ENCODE results near the gene EFCAB3.
"Not testable (repeated sequence)": the region's sequence is repeated elsewhere in the genome, so short reads cannot be mapped to it uniquely, and the experiment has no call there.

The EFCAB3 gene
- total RNA-seq, result 0 to 0.04 reads per million in 2 donors

DNA sequence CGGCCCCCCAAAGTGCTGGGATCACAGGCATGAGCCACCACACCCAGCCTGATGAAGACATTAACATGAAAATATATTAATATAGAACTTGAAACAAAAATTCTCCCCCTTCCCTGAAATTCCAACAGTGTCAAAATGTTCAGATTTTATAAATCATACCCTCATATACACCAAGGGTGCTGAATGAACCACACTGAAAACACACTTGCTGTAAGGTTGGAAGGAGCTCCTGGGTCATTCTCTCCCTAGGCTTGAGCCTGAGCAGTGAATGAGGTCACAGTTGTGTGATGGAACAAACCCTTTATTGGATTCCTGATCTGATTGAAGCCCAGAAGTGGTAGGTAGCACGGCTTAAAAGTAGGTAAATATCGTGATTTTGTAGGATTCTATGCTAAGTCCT is at the start of gene EFCAB3:
EFCAB3 (plus strand) TSS at position 301 of the 400 bp plus-strand sequence. CDS start 2,427 bp downstream, outside the sequence.
- DNase-seq, result no peak

- no peak for DNase-seq
Observed at GRCh38 chr17:62336527-62336926, 43.8 kb upstream of the EFCAB3 start.

DNA sequence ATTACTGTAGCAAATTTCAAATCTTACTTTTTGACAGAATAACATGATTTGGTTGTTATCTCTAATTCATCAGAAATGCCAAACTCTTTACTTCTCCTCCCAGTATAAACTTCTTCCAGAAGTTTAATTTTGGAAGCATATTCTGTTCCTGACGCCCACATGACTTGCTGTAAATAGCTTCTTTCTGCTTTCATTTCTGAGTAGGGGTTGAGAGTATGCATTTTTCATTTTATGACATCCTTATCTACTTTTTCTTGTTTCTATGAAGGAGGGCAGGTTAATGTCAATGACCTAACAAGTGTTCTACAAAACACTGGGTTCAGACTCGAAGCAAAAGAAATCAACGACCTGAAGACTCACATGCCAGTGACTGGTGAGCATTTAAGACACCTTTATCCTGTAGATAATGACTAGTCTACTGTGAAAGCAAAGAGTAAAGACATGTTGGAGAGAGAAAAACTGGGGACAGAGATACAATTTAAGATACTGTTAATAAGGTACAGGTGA is 36.5 kb upstream of the EFCAB3 start:
- DNase-seq, result no peak

DNA sequence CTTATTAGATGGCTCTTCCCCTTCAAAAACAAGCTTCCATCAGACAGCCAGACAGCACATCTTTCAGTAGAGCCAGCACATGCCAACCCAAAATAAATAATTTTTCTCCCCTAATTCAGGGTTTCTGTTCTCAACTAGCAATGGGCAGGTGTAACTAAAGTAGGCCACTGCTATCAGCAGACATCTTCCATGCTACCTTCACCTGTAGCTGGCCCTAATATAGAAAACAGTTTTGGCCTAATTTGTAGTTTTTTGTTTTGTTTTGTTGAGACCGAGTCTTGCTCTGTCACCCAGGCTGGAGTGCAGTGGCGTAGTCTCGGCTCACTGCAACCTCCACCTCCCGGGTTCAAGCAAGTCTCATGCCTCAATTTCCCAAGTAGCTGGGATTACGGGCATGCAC is 29.2 kb upstream of the EFCAB3 start:
- no peak for DNase-seq

DNA sequence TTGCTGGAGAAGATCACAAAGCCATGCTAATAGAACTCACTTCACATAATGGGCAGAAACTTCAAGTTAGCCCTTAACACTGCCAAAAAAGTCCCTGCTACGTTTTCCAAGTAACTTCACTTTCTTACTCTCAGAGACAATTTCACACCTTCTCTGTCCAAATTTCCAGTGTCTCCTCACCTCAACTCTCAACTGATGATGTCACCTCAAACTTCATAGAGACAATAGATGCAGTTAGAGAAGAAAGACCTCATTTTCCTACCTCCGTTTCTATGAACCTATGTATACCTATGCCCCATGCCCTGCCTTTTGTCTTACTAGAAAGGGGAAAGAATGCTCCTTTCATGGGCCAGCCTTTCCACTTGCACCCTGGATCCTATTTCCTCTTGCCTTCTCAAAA is 14.2 kb upstream of the EFCAB3 start:
- DNase-seq, result no peak

DNA sequence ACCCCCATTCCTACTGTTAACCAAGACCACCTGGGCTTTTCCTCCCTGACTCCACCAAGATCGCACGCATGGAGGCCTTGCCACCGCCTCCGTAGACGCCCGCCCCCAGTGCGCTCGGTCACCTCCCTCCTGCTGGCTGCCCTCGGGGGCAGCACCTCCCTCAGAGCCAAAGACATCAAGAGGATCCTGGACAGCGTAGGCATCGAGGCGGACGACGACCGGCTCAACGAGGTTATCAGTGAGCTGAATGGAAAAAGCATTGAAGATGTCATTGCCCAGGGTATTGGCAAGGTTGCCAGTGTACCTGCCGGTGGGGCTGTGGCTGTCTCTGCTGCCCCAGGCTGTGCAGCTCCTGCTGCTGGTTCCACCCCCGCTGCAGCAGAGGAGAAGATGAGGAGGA is 1.2 kb downstream of the EFCAB3 start:
- DNase-seq, result no peak

GRCh38 chr17:62388856-62389255 is 8.5 kb downstream of the EFCAB3 start:
- no peak for DNase-seq

DNA sequence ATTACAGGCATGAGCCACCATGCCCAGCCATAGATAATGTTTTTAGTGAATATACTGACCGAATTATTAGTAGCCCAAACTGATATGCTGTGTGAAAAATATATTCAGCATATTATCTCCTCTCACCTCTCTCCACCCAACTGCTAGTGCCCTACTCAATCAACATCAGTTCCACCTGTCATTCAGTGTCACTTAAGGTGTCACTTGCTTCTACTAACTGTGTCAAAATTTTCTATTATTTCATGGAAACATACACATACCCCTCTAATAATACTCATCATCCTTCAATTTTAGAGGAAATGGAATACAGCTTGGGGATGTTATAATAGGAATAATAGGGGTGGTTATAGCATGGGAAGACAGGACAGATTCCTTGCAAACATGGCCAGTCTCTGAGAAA is 12.6 kb downstream of the EFCAB3 start:
- DNase-seq, result no peak

- DNase-seq, result no peak
Observed at GRCh38 chr17:62398891-62399290, 18.5 kb downstream of the EFCAB3 start.

GRCh38 chr17:62405451-62405850 is 25.1 kb downstream of the EFCAB3 start:
- DNase-seq, result no peak

- not testable (repeated sequence) for DNase-seq
Observed at GRCh38 chr17:62413090-62413489, 32.7 kb downstream of the EFCAB3 start.

GRCh38 chr17:62423647-62424461 is 43.5 kb downstream of the EFCAB3 start, which contains the start of gene METTL2A:
TSS of gene METTL2A (plus strand) at chr17:62423897. CDS start at chr17:62423903, 6 bp downstream.
- peak; percentile 41 for DNase-seq

- DNase-seq, result not testable (repeated sequence)
Observed at GRCh38 chr17:62426214-62426613, 45.9 kb downstream of the EFCAB3 start.

GRCh38 chr17:62435251-62435650 is 54.9 kb downstream of the EFCAB3 start:
- not testable (repeated sequence) for DNase-seq

DNA sequence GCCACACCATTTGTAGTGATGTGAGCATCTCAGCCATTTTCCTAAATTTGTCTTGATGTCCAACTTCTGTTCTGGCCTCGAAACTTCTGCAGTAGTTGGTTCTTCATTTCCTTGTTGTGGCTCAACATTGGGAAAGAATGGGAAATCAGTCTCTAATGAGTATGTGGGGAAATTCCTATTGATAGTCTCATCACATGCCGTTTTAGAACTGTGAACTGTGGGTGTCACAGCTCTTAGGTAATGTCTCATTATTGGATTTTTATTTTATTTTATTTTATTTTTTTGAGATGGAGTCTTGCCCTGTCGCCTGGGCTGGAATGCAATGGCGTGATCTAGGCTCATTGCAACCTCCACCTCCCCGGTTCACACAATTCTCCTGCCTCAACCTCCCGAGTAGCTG is 60.8 kb downstream of the EFCAB3 start:
- DNase-seq, result not testable (repeated sequence)

DNA sequence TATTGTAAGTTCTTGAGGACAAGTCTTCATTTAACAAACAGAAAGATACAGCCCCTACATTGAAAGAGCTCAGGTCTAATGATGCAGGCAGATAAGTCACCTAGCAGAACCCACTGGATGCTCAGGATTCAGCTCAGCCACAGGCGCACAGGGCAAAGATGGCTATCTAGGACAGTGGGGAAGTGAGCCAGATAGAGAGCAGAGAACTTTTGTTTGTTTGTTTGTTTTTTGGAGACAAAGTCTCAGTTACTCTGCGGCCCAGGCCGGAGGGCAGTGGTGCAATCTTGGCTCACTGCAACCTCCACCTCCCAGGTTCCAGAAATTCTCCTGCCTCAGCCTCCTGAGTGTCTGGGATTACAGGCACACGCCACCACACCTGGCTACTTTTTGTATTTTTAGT is 63.7 kb downstream of the EFCAB3 start:
- no peak for DNase-seq

DNA sequence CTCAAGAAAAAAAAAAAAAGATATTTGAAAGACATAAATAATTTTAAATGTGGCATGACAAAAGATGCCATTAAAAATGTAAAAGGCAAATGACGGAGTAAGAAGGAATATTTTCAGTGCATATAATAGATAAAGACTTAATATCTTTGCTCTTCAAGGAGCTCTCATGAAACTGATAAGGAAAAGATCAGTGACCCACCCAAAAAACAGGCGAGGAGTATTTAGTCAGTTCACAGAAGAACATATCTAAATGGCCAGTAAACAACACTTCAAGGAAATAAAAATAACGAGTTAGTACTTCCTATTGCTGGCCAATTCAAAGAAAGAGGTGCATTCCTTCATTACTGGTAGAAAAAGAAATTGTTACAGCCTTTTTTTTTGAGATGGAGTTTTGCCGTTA is 65.4 kb downstream of the EFCAB3 start:
- not testable (repeated sequence) for DNase-seq

GRCh38 chr17:62452195-62452594 is 71.8 kb downstream of the EFCAB3 start:
- DNase-seq, result not testable (repeated sequence)

GRCh38 chr17:62453041-62453440 is 72.7 kb downstream of the EFCAB3 start:
- DNase-seq, result not testable (repeated sequence)

GRCh38 chr17:62453656-62454055 is 73.3 kb downstream of the EFCAB3 start:
- DNase-seq, result not testable (repeated sequence)

- not testable (repeated sequence) for DNase-seq
Observed at GRCh38 chr17:62454111-62454510, 73.8 kb downstream of the EFCAB3 start.

DNA sequence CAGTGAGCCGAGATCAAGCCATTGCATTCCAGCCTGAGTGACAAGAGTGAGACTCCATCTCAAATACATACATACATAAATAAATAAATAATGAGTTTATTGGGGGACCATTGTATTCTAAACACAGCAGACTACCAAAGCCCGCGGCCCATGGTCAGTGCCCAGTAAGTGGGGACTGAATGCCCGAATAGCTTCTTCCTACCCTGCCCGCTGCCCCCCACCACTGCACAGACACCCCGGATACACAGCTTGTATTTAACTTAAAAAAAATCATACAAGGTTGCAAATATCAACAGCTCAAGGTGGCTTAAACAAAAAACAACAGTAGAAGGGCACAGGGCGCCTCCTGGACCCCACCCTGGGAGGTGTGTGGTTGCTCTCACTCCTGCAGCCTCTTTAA is 75.7 kb downstream of the EFCAB3 start:
- DNase-seq, result no peak

DNA sequence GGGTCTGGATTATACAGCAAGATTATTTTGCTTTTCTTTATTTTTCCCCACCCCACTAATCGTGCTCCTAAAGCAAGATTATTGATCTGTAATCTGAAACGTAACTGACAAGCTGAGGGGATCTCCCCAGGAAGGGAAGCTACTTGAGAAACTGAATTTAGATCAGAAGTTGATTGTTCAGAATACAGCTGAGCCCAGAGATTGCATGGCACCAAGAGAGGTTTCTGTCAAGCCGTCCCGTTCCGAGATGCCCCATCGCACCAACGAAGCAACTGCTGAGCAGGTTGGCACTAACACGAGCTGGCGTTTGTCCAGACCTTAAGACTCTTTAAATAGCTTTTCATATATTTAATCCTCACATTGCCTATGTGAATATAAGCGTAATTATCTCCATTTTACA is 78.1 kb downstream of the EFCAB3 start:
- DNase-seq, result not testable (repeated sequence)

DNA sequence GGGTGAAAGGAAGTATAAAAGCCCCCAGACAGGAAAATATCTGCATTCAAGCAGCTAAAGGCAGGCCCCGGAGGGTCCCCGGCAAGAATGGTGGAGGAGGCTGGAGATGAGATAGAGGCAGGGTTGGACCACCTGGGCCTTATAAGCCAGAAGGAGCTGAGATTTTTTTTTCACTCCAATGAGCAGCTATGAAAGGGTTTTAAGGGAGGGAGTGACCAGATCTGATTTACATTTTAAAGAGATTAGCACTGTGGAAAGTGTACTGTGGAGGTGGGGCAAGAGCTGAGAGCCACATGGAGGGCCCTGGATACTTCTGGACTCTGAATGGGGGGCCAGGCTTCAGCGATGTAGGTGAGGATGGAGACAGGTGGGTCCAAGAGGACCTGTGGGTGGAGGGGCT is 84.1 kb downstream of the EFCAB3 start:
- DNase-seq, result not testable (repeated sequence)

Measured in activated gamma-delta T cell (primary cell).